B cell (primary cell): ENCODE data around the gene EPHB1.

Experiments used
- CTCF ChIP-seq: fragments of 200-600 bp; IDR thresholded peaks from one replicate; pipeline ENCODE4 v1.8.0; 2022; ENCODE audit warnings: antibody characterized with exemption, mild to moderate bottlenecking
- EZH2 ChIP-seq: IDR thresholded peaks from 2 replicates; pipeline ENCODE4 v1.6.1; 2012; ENCODE audit warnings: borderline replicate concordance, low read depth, mild to moderate bottlenecking, moderate library complexity, low read length; ENCODE audit not compliant: insufficient read depth, poor library complexity, severe bottlenecking

GRCh38 chr3:135238871-135239614 lies 444.0 kb downstream of the EPHB1 start:
- no peak for TF ChIP-seq CTCF
- TF ChIP-seq EZH2: no peak
